ENCODE measurements around the gene DDR2.

DNA sequence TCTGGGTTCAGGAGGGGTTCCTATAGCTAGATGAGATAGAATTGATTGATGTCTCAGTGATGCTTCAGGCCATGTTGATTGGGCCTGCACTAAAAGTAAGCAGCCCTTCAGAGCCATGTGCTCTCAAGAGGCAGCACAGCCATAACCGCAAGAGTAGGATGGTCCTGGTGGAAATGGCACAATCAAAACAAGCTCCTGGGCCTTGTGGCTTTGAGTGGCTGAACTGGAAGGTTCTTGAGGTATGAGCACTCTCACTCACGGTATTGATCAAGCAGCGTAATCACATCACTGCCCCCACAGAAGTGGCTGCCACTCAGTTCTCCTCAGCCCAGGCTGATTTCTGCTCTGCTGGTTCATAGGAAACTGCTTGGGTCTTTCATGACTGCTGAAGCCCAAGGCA, 76.0 kb downstream of the DDR2 start:
- TF ChIP-seq EZH2phosphoT487 (IDR thresholded peaks at IDR 0.05), result no peak
- TF ChIP-seq, protein P1, sequence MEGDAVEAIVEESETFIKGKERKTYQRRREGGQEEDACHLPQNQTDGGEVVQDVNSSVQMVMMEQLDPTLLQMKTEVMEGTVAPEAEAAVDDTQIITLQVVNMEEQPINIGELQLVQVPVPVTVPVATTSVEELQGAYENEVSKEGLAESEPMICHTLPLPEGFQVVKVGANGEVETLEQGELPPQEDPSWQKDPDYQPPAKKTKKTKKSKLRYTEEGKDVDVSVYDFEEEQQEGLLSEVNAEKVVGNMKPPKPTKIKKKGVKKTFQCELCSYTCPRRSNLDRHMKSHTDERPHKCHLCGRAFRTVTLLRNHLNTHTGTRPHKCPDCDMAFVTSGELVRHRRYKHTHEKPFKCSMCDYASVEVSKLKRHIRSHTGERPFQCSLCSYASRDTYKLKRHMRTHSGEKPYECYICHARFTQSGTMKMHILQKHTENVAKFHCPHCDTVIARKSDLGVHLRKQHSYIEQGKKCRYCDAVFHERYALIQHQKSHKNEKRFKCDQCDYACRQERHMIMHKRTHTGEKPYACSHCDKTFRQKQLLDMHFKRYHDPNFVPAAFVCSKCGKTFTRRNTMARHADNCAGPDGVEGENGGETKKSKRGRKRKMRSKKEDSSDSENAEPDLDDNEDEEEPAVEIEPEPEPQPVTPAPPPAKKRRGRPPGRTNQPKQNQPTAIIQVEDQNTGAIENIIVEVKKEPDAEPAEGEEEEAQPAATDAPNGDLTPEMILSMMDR (IDR thresholded peaks at IDR 0.05), result no peak
